GM19324 (cell line): Measurements from ENCODE around the gene TARBP2.
A peak's percentile ranks its signal among the peaks of the same experiment; 100 is the strongest.
"Not testable (repeated sequence)": the region's sequence is repeated elsewhere in the genome, so short reads cannot be mapped to it uniquely, and the experiment has no call there.

Experiments
- ATAC-seq: cut with Tn5 transposase; IDR thresholded peaks from one replicate; pipeline ENCODE4 v1.9.1; 2021; ENCODE audit warnings: mild to moderate bottlenecking, moderate library complexity; ENCODE audit not compliant: unreplicated experiment, low FRiP score

TARBP2 gene

GRCh38 chr12:53507603-53507885 lies 6.5 kb downstream of the TARBP2 start:
- ATAC-seq = no peak

GRCh38 chr12:53508534-53509170 lies 7.6 kb downstream of the TARBP2 start:
- peak; percentile 58 for ATAC-seq

GRCh38 chr12:53510181-53510812 lies 9.2 kb downstream of the TARBP2 start:
- no peak for ATAC-seq

GRCh38 chr12:53513712-53514410 lies 12.8 kb downstream of the TARBP2 start:
- ATAC-seq = no peak

- no peak for ATAC-seq
Observed at GRCh38 chr12:53514628-53515290, 13.7 kb downstream of the TARBP2 start.

- ATAC-seq = no peak
Observed at GRCh38 chr12:53515291-53515680, 14.2 kb downstream of the TARBP2 start.

GRCh38 chr12:53516758-53517455 lies 15.8 kb downstream of the TARBP2 start:
- no peak for ATAC-seq

GRCh38 chr12:53518381-53518780 lies 17.3 kb downstream of the TARBP2 start:
- no peak for ATAC-seq

- no peak for ATAC-seq
Observed at GRCh38 chr12:53523131-53523530, 22.0 kb downstream of the TARBP2 start.

- ATAC-seq = no peak
Observed at GRCh38 chr12:53524476-53524875, 23.4 kb downstream of the TARBP2 start.

GRCh38 chr12:53530061-53530460 lies 29.0 kb downstream of the TARBP2 start:
- ATAC-seq = no peak

- no peak for ATAC-seq
Observed at GRCh38 chr12:53530920-53531319, 29.8 kb downstream of the TARBP2 start.

- ATAC-seq = no peak
Observed at GRCh38 chr12:53532021-53532420, 30.9 kb downstream of the TARBP2 start.

- no peak for ATAC-seq
Observed at GRCh38 chr12:53532524-53533445, 31.7 kb downstream of the TARBP2 start.

- ATAC-seq = no peak
Observed at GRCh38 chr12:53533471-53533870, 32.4 kb downstream of the TARBP2 start.

- ATAC-seq = no peak
Observed at GRCh38 chr12:53536962-53537361, 35.9 kb downstream of the TARBP2 start.

GRCh38 chr12:53538209-53538689 lies 37.2 kb downstream of the TARBP2 start:
- no peak for ATAC-seq

- no peak for ATAC-seq
Observed at GRCh38 chr12:53539526-53539925, 38.4 kb downstream of the TARBP2 start.

GRCh38 chr12:53543539-53543938 lies 42.5 kb downstream of the TARBP2 start:
- no peak for ATAC-seq

GRCh38 chr12:53548354-53548753 lies 47.3 kb downstream of the TARBP2 start:
- ATAC-seq = not testable (repeated sequence)
